WTC11 (cell line): Measurements from ENCODE around the gene TRIM40.

Experiments
- AFF4 ChIP-seq: sonication (generic); formaldehyde crosslinking; IDR thresholded peaks from 2 replicates; pipeline ENCODE4 v1.8.1; 2023; ENCODE audit warnings: mild to moderate bottlenecking, missing genetic modification reagents, borderline replicate concordance
- ATF1 ChIP-seq: sonication (generic); formaldehyde crosslinking; IDR thresholded peaks from 2 replicates; pipeline ENCODE4 v1.8.1; 2023; ENCODE audit warnings: mild to moderate bottlenecking, moderate library complexity, missing genetic modification reagents
- CREB1 ChIP-seq: sonication (generic); formaldehyde crosslinking; IDR thresholded peaks from 2 replicates; pipeline ENCODE4 v1.8.0; 2023; ENCODE audit warnings: mild to moderate bottlenecking, missing genetic modification reagents
- CTCF ChIP-seq: fragments of 200-600 bp; IDR thresholded peaks from 2 replicates; pipeline ENCODE4 v1.8.0; 2022; ENCODE audit warnings: antibody characterized with exemption
- ETV6 ChIP-seq: sonication (generic); formaldehyde crosslinking; IDR thresholded peaks from 2 replicates; pipeline ENCODE4 v1.8.1; 2022; ENCODE audit warnings: mild to moderate bottlenecking, missing genetic modification reagents
- FOXK1 ChIP-seq: sonication (generic); formaldehyde crosslinking; IDR thresholded peaks from 2 replicates; pipeline ENCODE4 v1.8.0; 2022; ENCODE audit warnings: mild to moderate bottlenecking, moderate library complexity, missing genetic modification reagents
- HMGXB4 ChIP-seq: sonication (generic); formaldehyde crosslinking; IDR thresholded peaks from 2 replicates; pipeline ENCODE4 v1.8.1; 2023; ENCODE audit warnings: mild to moderate bottlenecking, moderate library complexity, missing genetic modification reagents
- NFYB ChIP-seq: sonication (generic); formaldehyde crosslinking; conservative IDR thresholded peaks from 2 replicates; pipeline ENCODE4 v1.8.0; 2022; ENCODE audit warnings: low read depth, missing genetic modification reagents
- TCF7 ChIP-seq: sonication (generic); formaldehyde crosslinking; IDR thresholded peaks from 2 replicates; pipeline ENCODE4 v1.8.0; 2022; ENCODE audit warnings: mild to moderate bottlenecking, low read depth, missing genetic modification reagents, moderate library complexity
- ZNF121 ChIP-seq: sonication (generic); formaldehyde crosslinking; IDR thresholded peaks from 2 replicates; pipeline ENCODE4 v1.8.0; 2023; ENCODE audit warnings: missing genetic modification reagents
- ZNF317 ChIP-seq: sonication (generic); formaldehyde crosslinking; IDR thresholded peaks from 2 replicates; pipeline ENCODE4 v1.8.1; 2023; ENCODE audit warnings: low read depth, mild to moderate bottlenecking, moderate library complexity, missing genetic modification reagents, borderline replicate concordance
- TF ChIP-seq, protein P1 (sequence below): sonication (generic); formaldehyde crosslinking; IDR thresholded peaks from 2 replicates; pipeline ENCODE4 v1.8.0; 2022; ENCODE audit warnings: mild to moderate bottlenecking, missing genetic modification reagents
- TF ChIP-seq, protein P2 (sequence below): sonication (generic); formaldehyde crosslinking; IDR thresholded peaks from 2 replicates; pipeline ENCODE4 v1.8.0; 2022; ENCODE audit warnings: mild to moderate bottlenecking, missing genetic modification reagents
- TF ChIP-seq, protein P3 (sequence below): sonication (generic); formaldehyde crosslinking; conservative IDR thresholded peaks from 2 replicates; pipeline ENCODE4 v1.8.1; 2023; ENCODE audit warnings: mild to moderate bottlenecking, low read depth, missing genetic modification reagents, moderate library complexity

DNA sequence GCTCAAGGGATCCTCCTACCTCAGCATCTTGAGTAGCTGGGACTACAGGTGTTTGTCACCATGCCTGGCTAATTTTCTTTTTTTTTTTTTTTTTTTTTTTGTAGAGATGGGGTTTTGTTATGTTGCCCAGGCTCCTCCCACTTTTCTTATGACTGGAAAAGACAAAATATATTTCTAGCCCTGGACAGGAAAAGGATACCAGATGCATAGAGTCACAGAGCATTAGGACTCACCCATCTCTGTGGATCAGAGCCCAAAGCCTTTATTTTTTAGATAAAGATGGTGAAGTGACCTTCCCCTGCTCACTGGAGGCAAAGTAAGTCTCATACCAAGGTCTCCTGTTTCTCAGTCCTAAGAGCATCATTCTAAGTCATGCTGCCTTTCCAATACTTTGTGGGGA is 21.6 kb downstream of the TRIM40 start:
- no peak for TF ChIP-seq CREB1 (CRISPR knock-in tag)
- TF ChIP-seq CTCF, result no peak
- no peak for TF ChIP-seq NFYB (CRISPR knock-in tag)
- TF ChIP-seq ETV6 (CRISPR knock-in tag), result no peak
- TF ChIP-seq HMGXB4, result no peak
- TF ChIP-seq ZNF121 (CRISPR knock-in tag), result no peak
- no peak for TF ChIP-seq FOXK1 (CRISPR knock-in tag)
- TF ChIP-seq ZNF317 (CRISPR knock-in tag), result no peak
- no peak for TF ChIP-seq TCF7 (CRISPR knock-in tag)
- no peak for TF ChIP-seq AFF4 (CRISPR knock-in tag)
- TF ChIP-seq, protein P1, sequence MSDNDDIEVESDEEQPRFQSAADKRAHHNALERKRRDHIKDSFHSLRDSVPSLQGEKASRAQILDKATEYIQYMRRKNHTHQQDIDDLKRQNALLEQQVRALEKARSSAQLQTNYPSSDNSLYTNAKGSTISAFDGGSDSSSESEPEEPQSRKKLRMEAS (CRISPR knock-in tag), result no peak
- TF ChIP-seq ATF1 (CRISPR knock-in tag), result no peak
- TF ChIP-seq, protein P2, sequence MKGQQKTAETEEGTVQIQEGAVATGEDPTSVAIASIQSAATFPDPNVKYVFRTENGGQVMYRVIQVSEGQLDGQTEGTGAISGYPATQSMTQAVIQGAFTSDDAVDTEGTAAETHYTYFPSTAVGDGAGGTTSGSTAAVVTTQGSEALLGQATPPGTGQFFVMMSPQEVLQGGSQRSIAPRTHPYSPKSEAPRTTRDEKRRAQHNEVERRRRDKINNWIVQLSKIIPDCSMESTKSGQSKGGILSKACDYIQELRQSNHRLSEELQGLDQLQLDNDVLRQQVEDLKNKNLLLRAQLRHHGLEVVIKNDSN, result no peak
- TF ChIP-seq, protein P3, sequence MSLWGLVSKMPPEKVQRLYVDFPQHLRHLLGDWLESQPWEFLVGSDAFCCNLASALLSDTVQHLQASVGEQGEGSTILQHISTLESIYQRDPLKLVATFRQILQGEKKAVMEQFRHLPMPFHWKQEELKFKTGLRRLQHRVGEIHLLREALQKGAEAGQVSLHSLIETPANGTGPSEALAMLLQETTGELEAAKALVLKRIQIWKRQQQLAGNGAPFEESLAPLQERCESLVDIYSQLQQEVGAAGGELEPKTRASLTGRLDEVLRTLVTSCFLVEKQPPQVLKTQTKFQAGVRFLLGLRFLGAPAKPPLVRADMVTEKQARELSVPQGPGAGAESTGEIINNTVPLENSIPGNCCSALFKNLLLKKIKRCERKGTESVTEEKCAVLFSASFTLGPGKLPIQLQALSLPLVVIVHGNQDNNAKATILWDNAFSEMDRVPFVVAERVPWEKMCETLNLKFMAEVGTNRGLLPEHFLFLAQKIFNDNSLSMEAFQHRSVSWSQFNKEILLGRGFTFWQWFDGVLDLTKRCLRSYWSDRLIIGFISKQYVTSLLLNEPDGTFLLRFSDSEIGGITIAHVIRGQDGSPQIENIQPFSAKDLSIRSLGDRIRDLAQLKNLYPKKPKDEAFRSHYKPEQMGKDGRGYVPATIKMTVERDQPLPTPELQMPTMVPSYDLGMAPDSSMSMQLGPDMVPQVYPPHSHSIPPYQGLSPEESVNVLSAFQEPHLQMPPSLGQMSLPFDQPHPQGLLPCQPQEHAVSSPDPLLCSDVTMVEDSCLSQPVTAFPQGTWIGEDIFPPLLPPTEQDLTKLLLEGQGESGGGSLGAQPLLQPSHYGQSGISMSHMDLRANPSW, result no peak
